ENCODE measurements around the gene SH2D1B. TPM values are rescaled to one million over a fixed set of nuclear protein-coding genes. Genes with fewer than 3 reads are reported as not detected.

Gene SH2D1B
- total RNA-seq, 1 donor = not detected

DNA sequence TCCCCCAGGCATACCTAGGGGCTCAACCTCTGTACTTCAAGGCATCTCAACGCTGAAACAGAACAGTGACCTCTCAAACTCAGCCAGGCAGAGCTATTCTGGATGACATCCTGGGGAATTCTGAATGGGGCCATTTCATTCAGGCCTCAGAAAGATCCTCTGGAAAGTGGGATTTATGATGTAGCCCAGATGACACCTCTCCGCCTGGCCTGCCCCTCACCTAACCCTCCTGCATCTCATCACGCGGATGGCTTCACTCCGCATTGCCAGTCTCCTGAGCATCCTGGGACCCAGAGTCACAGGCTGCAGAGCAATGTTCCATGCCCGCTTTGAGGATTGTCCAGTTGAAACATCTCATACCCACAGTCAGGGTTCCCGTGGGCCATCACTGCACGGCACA lies 36.5 kb downstream of the SH2D1B start:
- Histone ChIP-seq H3K27ac (ENCODE audit: low read depth, low read length) (no peak overlapping the region), H3K4me2 (ENCODE audit: insufficient read depth, low read length) (no peak overlapping the region), H3K4me1 (ENCODE audit: insufficient read depth, low read length) (no peaks in the 10 kb centered on the region), H4K20me1 (ENCODE audit: insufficient read depth, low read length) (no peaks in the 10 kb centered on the region), H3K4me3 (ENCODE audit: insufficient read depth, low read length) (no peak overlapping the region), H3K79me2 (ENCODE audit: insufficient read depth, low read length) (no peaks in the 10 kb centered on the region), H2AFZ (ENCODE audit: low read length) (no peak overlapping the region), H3K9me3 (ENCODE audit: low read depth, low read length) (no peaks in the 10 kb centered on the region), H3K36me3 (ENCODE audit: insufficient read depth, low read length) (no peaks in the 10 kb centered on the region), H3K27me3 (ENCODE audit: insufficient read depth, low read length) (peaks cover 4% of the 10 kb centered on the region)
- no peak for TF ChIP-seq CTCF (IDR thresholded peaks at IDR 0.05; ENCODE audit: extremely low read depth, low read depth, low read length)
- no peak for DNase-seq (ENCODE audit: insufficient read length, low spot score, missing footprints)

GRCh38 chr1:162374406-162374805 lies 37.5 kb downstream of the SH2D1B start:
- Histone ChIP-seq H2AFZ (ENCODE audit: low read length) (no peak overlapping the region), H3K4me1 (ENCODE audit: insufficient read depth, low read length) (no peaks in the 10 kb centered on the region), H3K27ac (ENCODE audit: low read depth, low read length) (no peak overlapping the region), H3K79me2 (ENCODE audit: insufficient read depth, low read length) (no peaks in the 10 kb centered on the region), H3K9me3 (ENCODE audit: low read depth, low read length) (no peaks in the 10 kb centered on the region), H3K27me3 (ENCODE audit: insufficient read depth, low read length) (peaks cover 6% of the 10 kb centered on the region), H3K4me3 (ENCODE audit: insufficient read depth, low read length) (no peak overlapping the region), H3K36me3 (ENCODE audit: insufficient read depth, low read length) (no peaks in the 10 kb centered on the region), H3K4me2 (ENCODE audit: insufficient read depth, low read length) (no peak overlapping the region), H4K20me1 (ENCODE audit: insufficient read depth, low read length) (no peaks in the 10 kb centered on the region)
- no peak for DNase-seq (ENCODE audit: insufficient read length, low spot score, missing footprints)
- no peak for TF ChIP-seq CTCF (IDR thresholded peaks at IDR 0.05; ENCODE audit: extremely low read depth, low read depth, low read length)

DNA sequence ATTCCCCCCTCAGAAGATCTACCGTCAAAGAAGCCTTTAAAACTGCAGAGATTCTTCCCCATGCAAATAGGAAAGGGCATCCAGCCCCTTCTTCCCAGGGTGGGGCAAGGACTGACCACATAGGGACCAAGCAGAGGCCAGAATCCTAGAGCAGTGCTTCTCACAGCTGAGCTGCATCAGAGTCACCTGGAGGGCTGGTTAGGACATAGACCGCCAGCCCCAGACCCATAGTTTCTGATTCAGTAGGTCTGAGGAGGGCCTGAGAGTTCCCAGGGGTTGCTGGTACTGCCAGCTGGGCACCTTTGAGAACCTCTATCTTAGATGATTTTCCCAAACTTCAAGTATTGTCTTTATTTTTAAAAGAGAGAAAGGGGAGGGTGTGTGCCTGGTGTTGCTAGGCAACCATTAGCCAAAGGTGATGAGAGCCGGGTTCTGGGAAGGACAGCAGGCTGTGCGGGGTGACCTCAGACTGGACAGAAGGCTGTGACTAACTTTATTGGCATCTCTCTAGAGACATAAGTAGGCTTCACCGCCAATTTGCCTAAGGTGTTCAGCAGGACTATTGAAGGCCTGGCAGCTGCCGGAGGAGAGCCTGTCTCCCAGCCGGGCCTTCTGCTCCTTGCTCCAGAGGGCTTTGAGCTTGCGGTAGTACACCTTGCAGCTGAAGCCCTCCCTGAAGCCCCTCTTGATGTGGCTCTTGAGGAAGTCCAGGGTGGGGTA lies 38.2 kb downstream of the SH2D1B start:
- Histone ChIP-seq H3K4me1 (ENCODE audit: insufficient read depth, low read length) (no peaks in the 10 kb centered on the region), H3K36me3 (ENCODE audit: insufficient read depth, low read length) (no peaks in the 10 kb centered on the region), H2AFZ (ENCODE audit: low read length) (no peak overlapping the region), H3K27ac (ENCODE audit: low read depth, low read length) (no peak overlapping the region), H3K4me3 (ENCODE audit: insufficient read depth, low read length) (no peak overlapping the region), H3K4me2 (ENCODE audit: insufficient read depth, low read length) (no peak overlapping the region), H4K20me1 (ENCODE audit: insufficient read depth, low read length) (no peaks in the 10 kb centered on the region), H3K79me2 (ENCODE audit: insufficient read depth, low read length) (no peaks in the 10 kb centered on the region), H3K27me3 (ENCODE audit: insufficient read depth, low read length) (peaks cover 10% of the 10 kb centered on the region), H3K9me3 (ENCODE audit: low read depth, low read length) (no peaks in the 10 kb centered on the region)
- no peak for TF ChIP-seq CTCF (IDR thresholded peaks at IDR 0.05; ENCODE audit: extremely low read depth, low read depth, low read length)
- DNase-seq (ENCODE audit: insufficient read length, low spot score, missing footprints) = no peak

DNA sequence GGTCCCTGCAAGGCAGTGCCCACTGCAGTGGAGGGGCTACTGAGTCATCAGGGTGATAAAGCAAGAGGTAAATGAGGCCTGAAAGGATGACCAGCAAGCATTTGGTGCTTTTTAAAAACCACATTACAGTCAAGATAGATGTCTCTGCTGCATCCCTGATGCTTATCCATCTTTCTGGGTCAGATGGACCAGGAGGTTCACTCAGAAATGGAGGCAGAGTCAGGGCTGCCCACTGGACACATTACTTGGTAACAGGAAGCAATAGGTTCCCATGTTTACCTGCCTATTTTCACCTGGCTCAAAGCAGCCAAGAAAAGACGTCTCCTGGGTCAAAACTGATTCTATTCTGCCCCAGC lies 38.9 kb downstream of the SH2D1B start:
- H3K9me3 ChIP-seq (ENCODE audit: low read depth, low read length) = no peaks in the 10 kb centered on the region
- H3K4me1 ChIP-seq (ENCODE audit: insufficient read depth, low read length) = no peaks in the 10 kb centered on the region
- no peak overlapping the region for H2AFZ ChIP-seq (ENCODE audit: low read length)
- H3K27me3 ChIP-seq (ENCODE audit: insufficient read depth, low read length) = peaks cover 16% of the 10 kb centered on the region
- no peak overlapping the region for H3K27ac ChIP-seq (ENCODE audit: low read depth, low read length)
- H3K36me3 ChIP-seq (ENCODE audit: insufficient read depth, low read length) = no peaks in the 10 kb centered on the region
- H3K79me2 ChIP-seq (ENCODE audit: insufficient read depth, low read length) = no peaks in the 10 kb centered on the region
- no peak for TF ChIP-seq CTCF (IDR thresholded peaks at IDR 0.05; ENCODE audit: extremely low read depth, low read depth, low read length)
- H3K4me3 ChIP-seq (ENCODE audit: insufficient read depth, low read length) = no peak overlapping the region
- no peaks in the 10 kb centered on the region for H4K20me1 ChIP-seq (ENCODE audit: insufficient read depth, low read length)
- DNase-seq (ENCODE audit: insufficient read length, low spot score, missing footprints) = no peak
- H3K4me2 ChIP-seq (ENCODE audit: insufficient read depth, low read length) = no peak overlapping the region
